ENCODE results near the gene CORO6. TPM values are rescaled to one million over a fixed set of nuclear protein-coding genes. Genes with fewer than 3 reads are reported as not detected.
A peak's percentile ranks its signal among the peaks of the same experiment; 100 is the strongest.

CORO6 gene
- total RNA-seq, 1 donor from 2014 or later: 6.7 TPM

DNA sequence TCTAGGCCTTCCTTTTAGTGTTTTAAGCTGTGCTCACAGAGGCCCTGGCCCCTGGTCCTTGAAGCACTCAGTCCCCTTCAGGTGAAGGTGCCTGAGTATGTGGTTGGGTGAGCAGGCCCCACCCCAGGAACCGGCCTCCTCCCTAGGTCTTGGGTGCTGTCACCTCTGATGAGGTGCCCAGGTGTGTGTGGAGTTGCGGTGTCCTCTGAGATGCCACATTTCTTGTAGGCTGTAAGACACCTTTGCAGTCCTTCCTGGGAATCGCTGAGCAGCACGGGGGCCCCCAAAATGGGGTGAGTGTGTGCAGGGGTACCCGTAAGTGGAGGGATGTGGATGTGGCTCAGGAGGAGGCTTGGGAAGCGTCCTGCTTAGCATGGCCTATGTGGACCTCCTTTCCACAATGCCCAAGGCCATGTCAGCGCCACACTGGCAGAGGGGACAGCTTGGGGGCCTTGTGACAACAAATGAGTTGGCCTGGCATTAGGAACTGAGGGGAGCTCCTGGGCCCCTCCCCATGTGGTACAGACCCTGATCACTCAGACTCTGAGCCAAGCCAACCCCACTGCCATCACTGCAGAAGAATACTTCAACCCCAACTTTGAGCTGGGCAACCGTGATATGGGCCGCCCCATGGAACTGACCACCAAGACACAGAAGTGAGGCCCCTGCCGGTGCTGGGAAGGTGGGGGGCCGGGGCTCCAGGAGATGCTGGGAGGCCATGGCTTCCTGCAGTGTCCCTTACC, 11.2 kb downstream of the CORO6 start:
- Mint-ChIP-seq H3K4me1 (ENCODE audit: low read depth) (peaks cover 14% of the 10 kb centered on the region), H3K36me3 (ENCODE audit: low read depth) (no peaks in the 10 kb centered on the region), H3K27me3 (ENCODE audit: low read depth) (no peaks in the 10 kb centered on the region), H3K9me3 (ENCODE audit: low read depth) (no peaks in the 10 kb centered on the region), H3K4me3 (ENCODE audit: unreplicated experiment) (no peak overlapping the region), H3K27ac (ENCODE audit: unreplicated experiment) (no peak overlapping the region)
- DNase-seq (ENCODE audit: low spot score): no peak
- TF ChIP-seq, protein P1, sequence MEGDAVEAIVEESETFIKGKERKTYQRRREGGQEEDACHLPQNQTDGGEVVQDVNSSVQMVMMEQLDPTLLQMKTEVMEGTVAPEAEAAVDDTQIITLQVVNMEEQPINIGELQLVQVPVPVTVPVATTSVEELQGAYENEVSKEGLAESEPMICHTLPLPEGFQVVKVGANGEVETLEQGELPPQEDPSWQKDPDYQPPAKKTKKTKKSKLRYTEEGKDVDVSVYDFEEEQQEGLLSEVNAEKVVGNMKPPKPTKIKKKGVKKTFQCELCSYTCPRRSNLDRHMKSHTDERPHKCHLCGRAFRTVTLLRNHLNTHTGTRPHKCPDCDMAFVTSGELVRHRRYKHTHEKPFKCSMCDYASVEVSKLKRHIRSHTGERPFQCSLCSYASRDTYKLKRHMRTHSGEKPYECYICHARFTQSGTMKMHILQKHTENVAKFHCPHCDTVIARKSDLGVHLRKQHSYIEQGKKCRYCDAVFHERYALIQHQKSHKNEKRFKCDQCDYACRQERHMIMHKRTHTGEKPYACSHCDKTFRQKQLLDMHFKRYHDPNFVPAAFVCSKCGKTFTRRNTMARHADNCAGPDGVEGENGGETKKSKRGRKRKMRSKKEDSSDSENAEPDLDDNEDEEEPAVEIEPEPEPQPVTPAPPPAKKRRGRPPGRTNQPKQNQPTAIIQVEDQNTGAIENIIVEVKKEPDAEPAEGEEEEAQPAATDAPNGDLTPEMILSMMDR (IDR thresholded peaks at IDR 0.05): no peak

DNA sequence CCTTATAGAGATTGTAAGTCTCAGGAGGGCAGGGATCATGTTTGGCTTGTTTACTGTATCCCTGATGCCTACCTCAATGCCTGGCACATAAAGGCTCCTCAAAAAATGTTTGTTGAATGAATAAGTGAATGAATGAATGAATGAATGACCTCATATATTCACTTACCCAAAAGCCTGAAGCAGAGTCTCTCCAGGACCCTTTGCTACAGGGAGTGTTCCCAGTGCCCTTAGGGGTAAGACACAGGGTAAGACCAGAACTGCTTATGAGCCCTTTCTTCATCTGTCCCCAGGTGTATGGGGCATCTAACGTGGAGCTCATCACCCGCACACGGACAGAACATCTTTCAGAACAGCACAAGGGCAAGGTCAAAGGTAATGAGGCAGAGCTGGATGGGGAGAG, 12.3 kb downstream of the CORO6 start:
- Mint-ChIP-seq H3K27me3 (ENCODE audit: low read depth) (no peaks in the 10 kb centered on the region), H3K4me1 (ENCODE audit: low read depth) (peaks cover 4% of the 10 kb centered on the region), H3K9me3 (ENCODE audit: low read depth) (no peaks in the 10 kb centered on the region), H3K27ac (ENCODE audit: unreplicated experiment) (no peak overlapping the region), H3K36me3 (ENCODE audit: low read depth) (no peaks in the 10 kb centered on the region), H3K4me3 (ENCODE audit: unreplicated experiment) (no peak overlapping the region)
- no peak for DNase-seq (ENCODE audit: low spot score)
- TF ChIP-seq, protein P1 (IDR thresholded peaks at IDR 0.05): no peak

DNA sequence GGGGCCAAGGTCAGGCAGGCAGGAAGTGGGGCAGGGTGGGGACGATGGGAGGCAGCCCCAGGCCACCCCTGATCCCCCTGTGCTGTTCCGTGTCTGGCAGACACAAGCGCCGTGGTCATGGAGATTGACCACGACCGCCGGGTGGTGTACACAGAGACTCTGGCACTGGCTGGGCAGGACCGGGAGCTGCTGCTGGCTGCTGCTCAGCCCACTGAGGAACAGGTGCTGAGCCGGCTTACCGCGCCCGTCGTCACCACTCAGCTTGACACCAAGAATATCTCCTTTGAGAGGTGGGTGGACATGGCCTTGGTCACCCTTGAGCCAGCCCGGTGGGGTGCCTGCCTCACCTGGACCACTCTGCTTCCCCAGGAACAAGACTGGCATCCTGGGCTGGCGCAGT, 13.7 kb downstream of the CORO6 start:
- TF ChIP-seq, protein P1 (IDR thresholded peaks at IDR 0.05): no peak
- Mint-ChIP-seq H3K9me3 (ENCODE audit: low read depth) (no peaks in the 10 kb centered on the region), H3K36me3 (ENCODE audit: low read depth) (no peaks in the 10 kb centered on the region), H3K27ac (ENCODE audit: unreplicated experiment) (no peak overlapping the region), H3K4me1 (ENCODE audit: low read depth) (no peaks in the 10 kb centered on the region), H3K4me3 (ENCODE audit: unreplicated experiment) (no peak overlapping the region), H3K27me3 (ENCODE audit: low read depth) (no peaks in the 10 kb centered on the region)
- DNase-seq (ENCODE audit: low spot score): peak; percentile 79

DNA sequence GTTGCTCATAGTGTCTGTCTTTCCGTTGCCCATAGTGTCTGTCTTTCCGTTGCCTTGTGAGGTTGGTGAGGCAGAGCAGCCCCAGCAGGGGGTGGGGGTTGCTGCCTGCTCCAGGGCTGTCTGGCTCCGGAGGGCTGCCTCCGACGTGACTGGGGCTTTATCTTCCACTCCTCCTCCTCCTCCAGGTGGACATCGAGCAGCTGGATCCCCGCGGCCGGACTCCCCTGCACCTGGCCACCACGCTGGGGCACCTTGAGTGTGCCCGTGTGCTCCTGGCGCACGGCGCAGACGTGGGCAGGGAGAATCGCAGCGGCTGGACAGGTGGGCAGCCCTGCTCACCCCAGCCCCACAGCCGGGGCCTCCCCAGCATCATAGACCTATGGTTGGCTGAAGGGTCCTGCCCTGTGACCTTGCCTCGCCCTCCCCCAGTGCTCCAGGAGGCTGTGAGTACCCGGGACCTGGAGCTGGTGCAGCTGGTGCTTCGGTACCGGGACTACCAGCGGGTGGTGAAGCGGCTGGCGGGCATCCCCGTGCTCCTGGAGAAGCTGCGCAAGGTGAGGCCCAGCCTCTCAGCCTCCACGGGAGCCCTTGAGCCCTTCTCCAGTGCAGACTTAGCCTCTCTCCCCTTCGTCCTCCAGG, 15.0 kb downstream of the CORO6 start:
- Mint-ChIP-seq H3K36me3 (ENCODE audit: low read depth) (no peaks in the 10 kb centered on the region), H3K4me3 (ENCODE audit: unreplicated experiment) (no peak overlapping the region), H3K9me3 (ENCODE audit: low read depth) (no peaks in the 10 kb centered on the region), H3K4me1 (ENCODE audit: low read depth) (peaks cover 6% of the 10 kb centered on the region), H3K27ac (ENCODE audit: unreplicated experiment) (no peak overlapping the region), H3K27me3 (ENCODE audit: low read depth) (no peaks in the 10 kb centered on the region)
- TF ChIP-seq, protein P1 (IDR thresholded peaks at IDR 0.05): no peak
- peak; percentile 90 for DNase-seq (ENCODE audit: low spot score)

DNA sequence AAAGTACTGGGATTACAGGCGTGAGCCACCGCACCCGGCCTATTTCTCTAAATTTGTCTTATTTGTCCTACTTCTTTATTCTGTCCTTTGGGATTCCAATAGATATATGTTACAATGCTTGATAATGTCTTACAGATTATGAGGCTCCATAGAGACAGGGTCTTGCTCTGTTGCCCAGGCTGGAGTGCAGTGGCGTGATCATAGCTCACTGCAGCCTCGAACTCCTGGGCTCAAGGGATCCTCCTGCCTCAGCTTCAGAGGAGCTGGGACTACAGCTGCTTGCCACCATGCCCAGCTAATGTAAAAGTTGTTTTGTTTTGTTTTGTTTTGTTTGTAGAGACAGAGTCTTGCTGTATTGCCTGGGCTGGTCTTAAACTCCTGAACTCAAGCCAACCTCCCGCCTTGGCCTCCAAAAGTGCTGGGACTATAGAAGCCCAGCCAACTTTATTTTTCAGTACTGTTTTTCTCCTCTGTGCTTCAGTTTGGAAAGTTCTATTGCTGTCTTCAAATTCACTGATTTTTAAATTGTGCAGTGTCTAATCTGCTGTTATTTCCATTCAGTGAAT, 19.5 kb downstream of the CORO6 start:
- TF ChIP-seq, protein P1 (IDR thresholded peaks at IDR 0.05): no peak
- H3K9me3 Mint-ChIP-seq (ENCODE audit: low read depth): no peaks in the 10 kb centered on the region
- H3K27me3 Mint-ChIP-seq (ENCODE audit: low read depth): no peaks in the 10 kb centered on the region
- peaks cover 6% of the 10 kb centered on the region for H3K4me1 Mint-ChIP-seq (ENCODE audit: low read depth)
- no peaks in the 10 kb centered on the region for H3K36me3 Mint-ChIP-seq (ENCODE audit: low read depth)
- H3K27ac Mint-ChIP-seq (ENCODE audit: unreplicated experiment): peak overlapping the region; percentile 5
- DNase-seq (ENCODE audit: low spot score): no peak
- no peak overlapping the region for H3K4me3 Mint-ChIP-seq (ENCODE audit: unreplicated experiment)
